Activated CD4-positive, alpha-beta memory T cell treated with anti-CD3 and anti-CD28 coated beads for 36 hours (primary cell): ENCODE data around the gene LAPTM5. TPM values are rescaled to one million over a fixed set of nuclear protein-coding genes. Genes with fewer than 3 reads are reported as not detected.

ENCODE experiments used
- CTCF ChIA-PET: fragments of 350-600 bp; sonication (Branson Sonifier 250); formaldehyde crosslinking; loops from one replicate; lab custom pipeline; 2021; ENCODE audit warnings: antibody characterized with exemption, inconsistent platforms; lab: Charles Lee
- POLR2A ChIA-PET: fragments of 350-600 bp; sonication (Branson Sonifier 250); formaldehyde crosslinking; loops from one replicate; lab custom pipeline; 2021; ENCODE audit warnings: antibody characterized with exemption; lab: Charles Lee
- DNase-seq: peaks from one replicate; pipeline ENCODE4 v3.0.0-alpha.2; 2020
- H3K27ac Mint-ChIP-seq: one replicate; pipeline ENCODE4 v1.8.0; 2021; ENCODE audit warnings: mixed read lengths
- H3K27me3 Mint-ChIP-seq: one replicate; pipeline ENCODE4 v1.8.0; 2021; ENCODE audit warnings: mixed read lengths
- H3K36me3 Mint-ChIP-seq: one replicate; pipeline ENCODE4 v1.8.0; 2021; ENCODE audit warnings: mixed read lengths
- H3K4me1 Mint-ChIP-seq: one replicate; pipeline ENCODE4 v1.8.0; 2021; ENCODE audit warnings: low read depth, mixed read lengths
- H3K4me3 Mint-ChIP-seq: one replicate; pipeline ENCODE4 v1.8.0; 2021; ENCODE audit warnings: mild to moderate bottlenecking, mixed read lengths
- H3K9me3 Mint-ChIP-seq: one replicate; pipeline ENCODE4 v1.8.0; 2021; ENCODE audit warnings: mixed read lengths
- intact Hi-C: fragments of 100-400 bp; cut with micrococcal nuclease; formaldehyde crosslinking; loops from one replicate; pipeline ENCODE4 v1.15.1; 2023
- total RNA-seq, 2 experiments: library from RNA; stranded (reverse); gene quantifications; one replicate each; pipeline ENCODE4 v1.2.3, GENCODE V29; 2021

The LAPTM5 gene
- total RNA-seq, 2 experiments from 2014 or later, result 190 to 196 TPM

DNA sequence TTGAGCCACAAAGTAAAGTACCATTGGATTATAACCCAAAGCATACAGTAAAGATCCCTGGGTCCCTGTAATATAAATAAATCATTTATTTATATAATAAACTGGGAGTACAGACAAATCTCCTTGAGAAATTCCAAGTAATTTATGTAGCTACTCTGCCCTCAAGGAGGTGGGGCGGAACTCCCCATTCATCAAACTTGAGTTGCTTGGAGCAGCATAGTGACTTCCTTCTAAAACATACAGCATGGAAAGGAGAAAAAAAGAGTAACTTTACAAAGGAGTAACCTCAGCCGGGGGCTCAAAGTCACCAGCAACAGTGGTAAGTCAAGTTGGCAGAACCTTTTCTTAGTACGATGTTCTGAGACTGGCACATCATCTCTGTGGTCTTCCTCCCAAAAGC lies 4.5 kb downstream of the LAPTM5 start:
- peaks cover 88% of the 10 kb centered on the region for H3K4me1 Mint-ChIP-seq
- DNase-seq, result no peak
- CTCF ChIA-PET, result interaction anchor here (1.3 to 11.0 kb wide), 5 partner anchors 9 to 34 kb away, joined by 3 to 123 read pairs (median 11); no protein-coding TSS in a partner anchor
- no peaks in the 10 kb centered on the region for H3K9me3 Mint-ChIP-seq
- peak overlapping the region; percentile 98 for H3K4me3 Mint-ChIP-seq
- peaks cover 30% of the 10 kb centered on the region for H3K36me3 Mint-ChIP-seq
- intact Hi-C loops, result loop anchor here (10.0 kb wide), 1 partner anchor 1182 kb away; the partner anchor contains the start of gene PTP4A2
- H3K27ac Mint-ChIP-seq, result peak overlapping the region; percentile 99
- no peaks in the 10 kb centered on the region for H3K27me3 Mint-ChIP-seq
- POLR2A ChIA-PET, result interaction anchor here (0.6 kb wide), 1 partner anchor 534 kb away, joined by 3 read pairs; no protein-coding TSS in a partner anchor

DNA sequence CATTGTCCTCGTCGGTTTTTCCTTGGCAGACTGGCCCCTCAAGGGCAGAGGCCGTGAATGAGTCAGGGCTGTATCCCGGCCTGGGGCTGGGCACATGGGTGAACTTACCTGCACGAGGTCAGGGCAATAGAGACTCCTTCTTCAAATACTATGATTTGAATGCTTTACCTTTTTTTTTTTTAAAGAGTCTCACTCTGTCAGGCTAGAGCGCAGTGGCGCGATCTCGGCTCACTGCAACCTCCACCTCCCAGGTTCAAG lies 5.0 kb downstream of the LAPTM5 start:
- H3K9me3 Mint-ChIP-seq, result no peaks in the 10 kb centered on the region

DNA sequence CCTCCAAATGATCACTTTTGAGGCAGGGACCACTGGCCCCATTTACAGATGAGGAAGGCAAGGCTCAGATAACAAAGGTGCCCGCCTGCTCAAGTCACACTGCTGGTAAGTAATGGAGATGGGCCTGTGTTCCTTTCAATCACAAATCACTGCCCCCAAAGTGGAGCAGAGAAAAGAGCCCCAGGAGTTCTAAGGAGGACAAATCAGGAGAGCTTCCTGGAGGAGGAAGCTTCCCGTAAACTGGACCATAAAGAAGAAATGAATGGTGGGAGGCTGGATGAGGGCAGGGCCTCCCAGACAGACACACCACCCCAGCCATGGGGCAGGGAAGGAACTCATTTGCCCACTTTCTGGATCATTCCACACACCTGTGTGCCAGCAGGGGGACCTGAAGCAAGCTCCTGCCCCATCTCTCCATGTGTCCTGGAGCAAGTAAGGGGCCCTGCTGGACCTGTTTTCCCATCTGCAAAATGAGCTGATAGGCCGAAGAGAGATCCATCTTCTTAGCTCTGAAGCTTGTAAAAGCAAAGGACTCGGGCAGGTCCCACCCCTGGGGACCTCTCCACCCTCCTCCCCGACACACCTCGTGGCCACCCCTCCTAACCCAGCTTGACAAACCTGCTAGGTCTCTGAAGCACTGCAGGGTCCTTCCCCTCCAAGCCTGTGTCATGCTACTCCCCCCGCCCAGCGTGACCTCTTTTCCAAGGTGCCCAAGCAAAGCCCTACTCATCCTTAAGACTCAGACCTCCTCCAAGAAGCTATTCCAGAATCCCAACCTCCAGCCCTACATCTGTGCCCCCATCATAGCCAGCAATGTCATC lies 5.5 kb downstream of the LAPTM5 start:
- Mint-ChIP-seq H3K9me3 (no peaks in the 10 kb centered on the region), H3K4me3 (peak overlapping the region; percentile 20), H3K36me3 (peaks cover 29% of the 10 kb centered on the region), H3K27ac (peak overlapping the region; percentile 96), H3K4me1 (peaks cover 91% of the 10 kb centered on the region), H3K27me3 (no peaks in the 10 kb centered on the region)
- ChIA-PET CTCF (interaction anchor here (0.9 to 1.4 kb wide), 4 partner anchors 8 to 32 kb away, joined by 3 to 5 read pairs (median 3); no protein-coding TSS in a partner anchor), POLR2A (interaction anchor here (0.6 to 1.3 kb wide), 2 partner anchors 8 to 535 kb away, joined by 3 to 5 read pairs; no protein-coding TSS in a partner anchor)
- intact Hi-C loops, result loop anchor here (10.0 kb wide), 1 partner anchor 1183 kb away; the partner anchor contains the start of gene PTP4A2
- DNase-seq, result no peak

More for the DNA sequence above, 5.0 kb downstream of the LAPTM5 start:
- CTCF ChIA-PET, result interaction anchor here (0.9 to 1.4 kb wide), 4 partner anchors 9 to 33 kb away, joined by 3 to 5 read pairs (median 3); no protein-coding TSS in a partner anchor
- peaks cover 89% of the 10 kb centered on the region for H3K4me1 Mint-ChIP-seq
- intact Hi-C loops, result loop anchor here (10.0 kb wide), 1 partner anchor 1182 kb away; the partner anchor contains the start of gene PTP4A2
- no peaks in the 10 kb centered on the region for H3K27me3 Mint-ChIP-seq
- peaks cover 31% of the 10 kb centered on the region for H3K36me3 Mint-ChIP-seq
- no peak for DNase-seq
- H3K27ac Mint-ChIP-seq, result peak overlapping the region; percentile 96
- POLR2A ChIA-PET, result interaction anchor here (0.6 to 1.3 kb wide), 2 partner anchors 9 to 535 kb away, joined by 3 to 5 read pairs; no protein-coding TSS in a partner anchor
- peak overlapping the region; percentile 20 for H3K4me3 Mint-ChIP-seq

DNA sequence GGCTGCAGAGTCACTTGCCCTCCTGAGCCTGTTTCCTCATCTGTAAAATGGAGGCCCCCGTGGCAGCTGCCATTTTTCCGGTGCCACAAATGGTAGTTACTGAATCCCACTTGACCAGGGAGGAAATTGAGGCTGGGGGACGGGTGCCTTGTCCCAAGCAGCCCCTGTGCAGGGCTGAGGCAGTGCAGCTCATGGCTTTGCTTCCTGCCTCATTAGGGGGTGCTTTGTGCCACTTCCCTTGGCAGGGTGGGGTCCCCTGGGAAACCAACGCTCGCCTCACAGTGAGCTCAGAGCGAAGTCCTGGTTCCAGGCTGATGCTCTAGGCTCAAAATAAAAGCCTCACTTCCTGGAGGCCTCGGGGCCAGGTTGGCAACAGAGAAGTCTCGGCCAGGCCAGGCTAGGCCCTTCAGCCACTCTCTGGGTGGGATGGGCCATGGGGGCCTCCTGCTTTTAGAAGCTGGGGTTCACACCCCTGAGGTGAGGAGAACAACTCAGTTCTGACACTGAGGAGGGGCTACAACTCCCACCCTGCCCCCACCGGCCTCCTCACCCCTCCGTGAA lies 6.8 kb downstream of the LAPTM5 start:
- no peaks in the 10 kb centered on the region for H3K27me3 Mint-ChIP-seq
- POLR2A ChIA-PET, result interaction anchor here (1.3 to 2.3 kb wide), 2 partner anchors 10 to 22 kb away, joined by 3 to 5 read pairs; no protein-coding TSS in a partner anchor
- H3K4me3 Mint-ChIP-seq, result peak overlapping the region; percentile 68
- intact Hi-C loops, result loop anchor here (10.0 kb wide), 1 partner anchor 1184 kb away; the partner anchor contains the start of gene PTP4A2
- CTCF ChIA-PET, result interaction anchor here (1.1 to 4.2 kb wide), 2 partner anchors 29 to 32 kb away, joined by 5 to 31 read pairs; no protein-coding TSS in a partner anchor
- no peak for DNase-seq
- no peaks in the 10 kb centered on the region for H3K9me3 Mint-ChIP-seq
- H3K36me3 Mint-ChIP-seq, result peaks cover 29% of the 10 kb centered on the region
- peaks cover 97% of the 10 kb centered on the region for H3K4me1 Mint-ChIP-seq
- peak overlapping the region; percentile 96 for H3K27ac Mint-ChIP-seq

DNA sequence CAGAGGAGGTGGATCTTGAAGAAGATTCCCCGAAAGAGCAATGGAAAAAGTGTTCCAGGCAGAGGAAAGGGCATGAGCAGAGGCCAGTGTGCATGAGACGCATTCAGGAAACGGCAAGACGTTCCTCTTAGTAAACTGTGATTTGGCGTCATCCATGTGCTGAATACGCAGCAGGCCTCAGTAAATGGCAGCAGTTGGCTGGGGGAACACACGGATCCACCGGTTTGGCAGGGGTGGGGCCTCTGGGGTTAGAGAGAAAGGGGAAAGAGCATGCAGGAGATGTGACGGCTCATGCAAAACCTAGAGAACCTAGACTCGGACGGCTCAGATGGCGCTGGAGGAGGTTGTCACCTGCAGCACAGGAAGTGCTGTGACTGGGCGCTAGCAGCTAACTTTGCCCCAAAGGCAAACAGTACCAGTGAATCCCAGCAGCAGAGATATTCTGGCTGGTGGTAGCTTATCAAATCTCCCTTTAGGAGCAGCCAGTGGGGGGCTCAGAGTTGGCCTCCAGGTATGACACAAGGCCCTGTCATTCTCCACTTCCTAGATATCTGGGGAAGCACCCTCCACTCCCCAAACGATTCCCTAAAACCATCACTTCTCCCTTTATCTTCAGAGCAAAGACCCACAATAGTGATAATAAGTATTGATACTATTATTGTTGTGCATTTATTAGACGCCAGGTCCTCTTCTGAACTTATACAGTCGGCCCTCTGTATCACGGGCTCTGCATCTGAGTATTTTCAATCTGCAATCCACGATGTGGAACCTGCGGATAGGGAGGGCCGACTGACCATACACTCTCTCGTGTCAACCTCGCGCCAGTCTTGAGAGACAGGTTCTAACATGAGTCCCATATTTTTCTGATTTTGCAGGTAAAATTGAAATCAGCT lies 7.6 kb downstream of the LAPTM5 start:
- Mint-ChIP-seq H3K27me3 (no peaks in the 10 kb centered on the region), H3K4me3 (peak overlapping the region; percentile 68), H3K27ac (peak overlapping the region; percentile 96), H3K36me3 (peaks cover 22% of the 10 kb centered on the region), H3K4me1 (peaks cover 97% of the 10 kb centered on the region), H3K9me3 (no peaks in the 10 kb centered on the region)
- ChIA-PET CTCF (interaction anchor here (0.7 to 9.6 kb wide), 7 partner anchors 9 to 1568 kb away, joined by 3 to 63 read pairs (median 5); partner anchors contain the start of gene SRSF4), POLR2A (interaction anchor here (1.2 to 3.3 kb wide), 4 partner anchors 8 to 23 kb away, joined by 3 to 29 read pairs (median 4); partner anchors contain the start of gene LAPTM5)
- intact Hi-C loops, result loop anchor here (10.0 kb wide), 1 partner anchor 1185 kb away; the partner anchor contains the start of gene PTP4A2
- DNase-seq, result peak; percentile 83

DNA sequence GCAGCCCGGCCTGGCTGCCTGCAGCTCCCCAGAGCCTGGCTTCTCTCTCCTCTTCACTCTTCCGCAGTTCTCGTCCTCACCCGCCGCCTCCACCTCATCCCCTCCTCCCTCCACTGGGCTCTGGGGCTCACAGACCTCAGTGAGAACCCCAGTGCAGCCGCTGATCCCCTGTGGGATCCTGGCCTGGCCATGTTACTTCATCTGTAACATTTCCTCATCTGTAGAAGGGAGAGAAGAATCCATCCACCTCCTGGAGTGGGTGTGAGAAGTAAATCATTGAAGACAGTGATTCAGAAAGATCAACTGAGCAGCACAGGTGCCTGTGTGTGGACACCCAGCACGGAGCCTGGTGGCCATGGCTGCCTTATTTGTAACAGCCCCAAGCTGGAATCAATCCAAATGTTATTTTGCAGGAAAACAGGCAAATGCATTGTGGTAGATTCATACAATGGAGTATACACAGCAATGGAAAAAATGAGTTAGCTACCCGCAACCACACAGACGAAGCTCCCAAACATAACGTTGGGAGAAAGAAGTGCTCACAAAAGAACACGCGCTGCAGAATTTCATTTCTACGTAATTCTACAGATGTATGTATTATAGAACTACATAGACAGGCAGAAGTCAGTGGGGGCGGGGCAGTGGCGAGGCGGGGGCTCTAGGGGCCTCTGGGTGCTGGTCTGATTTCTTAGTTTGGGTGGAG lies 8.7 kb downstream of the LAPTM5 start:
- intact Hi-C loops, result no loop called here
- CTCF ChIA-PET, result interaction anchor here (0.7 to 9.6 kb wide), 9 partner anchors 10 to 1567 kb away, joined by 3 to 63 read pairs (median 4); partner anchors contain the start of gene SRSF4
- H3K27ac Mint-ChIP-seq, result peak overlapping the region; percentile 96
- peak overlapping the region; percentile 68 for H3K4me3 Mint-ChIP-seq
- H3K9me3 Mint-ChIP-seq, result no peaks in the 10 kb centered on the region
- no peaks in the 10 kb centered on the region for H3K27me3 Mint-ChIP-seq
- H3K36me3 Mint-ChIP-seq, result peaks cover 22% of the 10 kb centered on the region
- POLR2A ChIA-PET, result interaction anchor here (1.2 to 3.3 kb wide), 3 partner anchors 9 to 16 kb away, joined by 3 to 29 read pairs (median 5); partner anchors contain the start of gene LAPTM5
- H3K4me1 Mint-ChIP-seq, result peaks cover 98% of the 10 kb centered on the region
- DNase-seq, result peak; percentile 62

DNA sequence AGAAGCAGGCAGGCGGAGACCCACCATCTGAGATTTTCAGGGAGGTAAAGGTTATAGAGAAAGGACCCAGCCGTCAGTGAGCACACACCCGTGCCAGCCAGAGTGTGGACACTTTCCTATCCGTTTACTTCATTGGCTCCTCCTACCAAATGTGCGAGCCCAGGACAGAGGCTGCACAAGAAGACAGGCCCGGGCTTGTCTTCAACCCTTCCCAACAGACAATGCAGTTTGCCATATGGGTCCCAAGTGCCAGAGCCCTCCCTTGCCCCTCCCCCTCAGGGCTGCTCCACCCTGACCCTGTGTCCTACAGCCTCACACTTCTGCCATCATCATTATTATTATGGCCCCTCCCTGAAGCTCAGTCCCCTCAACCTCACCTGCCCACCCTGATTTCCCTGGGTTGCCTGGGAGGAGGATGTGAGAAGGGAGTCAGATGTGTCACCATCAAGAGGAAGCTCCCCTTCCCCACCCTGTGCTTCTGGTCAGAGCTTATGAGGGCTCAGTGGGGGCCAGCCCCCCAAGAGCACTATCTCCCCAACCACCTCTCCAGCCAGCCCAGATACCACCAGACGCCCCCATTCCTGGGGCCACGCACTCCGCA lies 9.4 kb downstream of the LAPTM5 start:
- Mint-ChIP-seq H3K9me3 (no peaks in the 10 kb centered on the region), H3K27me3 (no peaks in the 10 kb centered on the region), H3K4me3 (peak overlapping the region; percentile 68), H3K36me3 (peaks cover 22% of the 10 kb centered on the region), H3K27ac (peak overlapping the region; percentile 96), H3K4me1 (peaks cover 98% of the 10 kb centered on the region)
- intact Hi-C loops, result no loop called here
- DNase-seq, result no peak
- POLR2A ChIA-PET, result interaction anchor here (2.3 to 3.3 kb wide), 3 partner anchors 9 to 29 kb away, joined by 5 to 29 read pairs (median 9); partner anchors contain the start of gene LAPTM5
- CTCF ChIA-PET, result interaction anchor here (0.7 to 9.6 kb wide), 7 partner anchors 12 to 53 kb away, joined by 3 to 63 read pairs (median 4); no protein-coding TSS in a partner anchor

DNA sequence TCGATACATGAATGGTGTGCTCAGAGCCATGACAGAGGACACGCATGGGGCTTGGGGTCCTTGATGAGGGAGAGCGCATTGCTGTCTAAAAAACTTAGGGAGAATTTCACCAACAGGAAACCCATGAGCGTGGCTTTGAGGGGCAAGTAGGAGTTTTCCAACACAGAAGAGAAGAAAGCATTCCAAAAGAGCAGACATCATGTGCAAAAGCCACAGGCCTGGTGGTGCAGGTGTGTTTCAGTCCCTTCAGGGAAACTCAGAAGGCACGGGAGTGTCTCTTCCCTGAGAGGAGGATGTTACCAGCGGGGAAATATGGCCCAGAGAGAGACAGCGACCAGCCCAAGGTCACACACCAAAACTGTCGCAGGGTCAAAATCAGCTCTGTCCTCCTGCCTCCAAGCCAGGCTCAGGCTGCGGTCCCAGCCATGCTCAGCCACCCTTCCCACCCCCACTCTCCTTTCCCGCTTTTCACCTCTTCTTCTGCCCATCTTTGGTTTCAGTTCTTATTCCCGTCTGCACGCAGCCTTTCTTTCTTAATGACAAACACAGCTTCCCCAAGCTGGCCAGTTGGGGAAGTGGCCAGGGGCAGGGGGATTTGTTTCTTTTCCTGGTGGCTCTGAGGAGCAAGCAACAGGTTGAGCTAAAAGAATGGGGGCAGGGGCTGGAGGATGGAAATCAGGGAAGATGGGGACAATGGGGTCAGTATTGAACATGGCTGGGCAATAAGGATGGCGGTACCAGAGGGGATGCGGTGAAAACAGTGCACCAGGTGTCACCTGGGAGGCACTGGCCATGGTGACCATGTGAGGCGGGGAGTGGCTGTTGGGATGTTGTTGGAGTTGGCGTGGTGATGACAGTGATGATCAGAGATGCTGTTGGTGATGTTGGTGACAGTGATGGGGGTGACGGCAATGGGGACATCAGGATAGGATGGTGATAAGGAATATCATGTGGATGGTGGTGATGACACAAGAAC lies 10.3 kb downstream of the LAPTM5 start:
- Mint-ChIP-seq H3K27ac (peak overlapping the region; percentile 96), H3K4me3 (peak overlapping the region; percentile 35), H3K9me3 (no peaks in the 10 kb centered on the region), H3K4me1 (peaks cover 99% of the 10 kb centered on the region), H3K36me3 (peaks cover 26% of the 10 kb centered on the region), H3K27me3 (no peaks in the 10 kb centered on the region)
- POLR2A ChIA-PET, result interaction anchor here (2.3 to 5.5 kb wide), 3 partner anchors 9 to 28 kb away, joined by 9 to 75 read pairs (median 29); partner anchors contain the start of gene LAPTM5
- intact Hi-C loops, result no loop called here
- no peak for DNase-seq
- CTCF ChIA-PET, result interaction anchor here (1.3 to 9.6 kb wide), 3 partner anchors 14 to 32 kb away, joined by 3 to 63 read pairs (median 31); no protein-coding TSS in a partner anchor
